H1 (cell line): ENCODE measurements around the gene SPI1. TPM values are rescaled to one million over a fixed set of nuclear protein-coding genes. Genes with fewer than 3 reads are reported as not detected.

Experiments used
- CTCF ChIA-PET: fragments of 300-600 bp; sonication (Branson Sonifier 250); formaldehyde crosslinking; loops from one replicate; lab custom pipeline; 2021; ENCODE audit not compliant: partially characterized antibody; lab: Charles Lee
- POLR2A ChIA-PET: fragments of 300-600 bp; sonication (Branson Sonifier 250); formaldehyde crosslinking; loops from one replicate; lab custom pipeline; 2021; ENCODE audit warnings: inconsistent platforms; ENCODE audit not compliant: partially characterized antibody; lab: Charles Lee
- DNase-seq, 2 experiments: peaks; one replicate each; pipeline versions ENCODE4 v3.0.0 to v3.0.0-alpha.2; 2010 to 2022; ENCODE audit warnings: low spot score in 2 of 2, low read depth in 1 of 2, mixed read lengths in 1 of 2
- FAIRE-seq: peaks from 2 replicates; lab custom pipeline; 2011; peaks lifted over from hg19 to GRCh38; lab: Jason Lieb, UNC
- H2AFZ ChIP-seq: 2 replicates; pipeline ENCODE4 v1.8.1; 2012; ENCODE audit warnings: low read length, inconsistent platforms
- H2AK5ac ChIP-seq: 2 replicates; pipeline ENCODE4 v1.6.1; 2013; ENCODE audit warnings: low read depth, low read length
- H2BK120ac ChIP-seq: replicated peaks from 2 replicates; pipeline ENCODE3; 2013; ENCODE audit warnings: low read depth, low read length, inconsistent platforms
- H2BK12ac ChIP-seq: 2 replicates; pipeline ENCODE4 v1.6.1; 2013; ENCODE audit warnings: low read depth, low read length
- H2BK15ac ChIP-seq: 2 replicates; pipeline ENCODE4 v1.6.1; 2013; ENCODE audit warnings: low read length
- H2BK20ac ChIP-seq: 2 replicates; pipeline ENCODE4 v1.6.1; 2013; ENCODE audit warnings: low read length
- H2BK5ac ChIP-seq: 2 replicates; pipeline ENCODE4 v1.6.1; 2013; ENCODE audit warnings: low read depth, low read length
- H3K14ac ChIP-seq: 2 replicates; pipeline ENCODE4 v1.6.1; 2013; ENCODE audit warnings: inconsistent platforms; ENCODE audit not compliant: insufficient read length
- H3K18ac ChIP-seq: 2 replicates; pipeline ENCODE4 v1.6.1; 2013; ENCODE audit warnings: low read length; ENCODE audit errors: extremely low read depth
- H3K23ac ChIP-seq: 2 replicates; pipeline ENCODE4 v1.6.1; 2013; ENCODE audit warnings: inconsistent platforms; ENCODE audit not compliant: insufficient read length
- H3K23me2 ChIP-seq: 2 replicates; pipeline ENCODE4 v1.6.1; 2013; ENCODE audit warnings: low read depth, low read length
- H3K27ac ChIP-seq: 2 replicates; pipeline ENCODE4 v1.6.1; 2011; ENCODE audit warnings: low read depth, low read length, inconsistent platforms
- H3K27me3 ChIP-seq, 4 experiments: replicated peaks in 1 of 4; 1 replicate in 1 of 4; 2 replicates in 3 of 4; pipeline versions ENCODE4 v1.6.1 to v1.8.1; 2011 to 2013; ENCODE audit warnings: low read length in 3 of 4, mild to moderate bottlenecking in 3 of 4, inconsistent platforms in 2 of 4, mixed read lengths in 2 of 4, moderate library complexity in 1 of 4; ENCODE audit not compliant: control insufficient read depth in 3 of 4, insufficient read depth in 3 of 4; ENCODE audit errors: extremely low read depth in 1 of 4
- H3K36me3 ChIP-seq, 4 experiments: 2 replicates each; pipeline versions ENCODE4 v1.6.1 to v1.8.1; 2011 to 2013; ENCODE audit warnings: mild to moderate bottlenecking in 4 of 4, low read length in 3 of 4, moderate library complexity in 2 of 4, control low read depth in 1 of 4, inconsistent platforms in 1 of 4; ENCODE audit not compliant: insufficient read depth in 4 of 4, control insufficient read depth in 2 of 4
- H3K4ac ChIP-seq: replicated peaks from 2 replicates; pipeline ENCODE3; 2013; ENCODE audit warnings: low read length, low read depth, mixed read lengths, inconsistent platforms; ENCODE audit not compliant: insufficient read length
- H3K4me1 ChIP-seq, 4 experiments: replicated peaks in 1 of 4; 1 replicate in 1 of 4; 2 replicates in 3 of 4; pipeline versions ENCODE4 v1.6.1 to v1.8.1; 2011 to 2013; ENCODE audit warnings: low read length in 3 of 4, inconsistent platforms in 2 of 4, mixed read lengths in 1 of 4; ENCODE audit not compliant: insufficient read depth in 4 of 4, control insufficient read depth in 3 of 4
- H3K4me2 ChIP-seq, 2 experiments: 2 replicates each; pipeline versions ENCODE4 v1.6.1 to v1.8.1; 2011 to 2013; ENCODE audit warnings: low read depth in 2 of 2, low read length in 2 of 2, control low read depth in 1 of 2, inconsistent platforms in 1 of 2, mild to moderate bottlenecking in 1 of 2; ENCODE audit not compliant: insufficient read depth in 1 of 2
- H3K4me3 ChIP-seq, 4 experiments: fragments of 200-600, 300-600 bp in 1 of 4; sonication (generic), shearing (Covaris generic), sonication (Bioruptor Twin) in 1 of 4; 2 replicates each; pipeline versions ENCODE4 v1.5.1 to v1.8.1; 2011 to 2016; ENCODE audit warnings: low read length in 4 of 4, low read depth in 3 of 4, control low read depth in 2 of 4, inconsistent platforms in 2 of 4, mild to moderate bottlenecking in 2 of 4, mixed read lengths in 1 of 4, moderate library complexity in 1 of 4; ENCODE audit not compliant: insufficient read depth in 2 of 4; ENCODE audit errors: extremely low read depth in 1 of 4
- H3K56ac ChIP-seq: replicated peaks from 2 replicates; pipeline ENCODE3; 2013; ENCODE audit warnings: low read depth, mild to moderate bottlenecking, mixed read lengths, low read length, inconsistent platforms; ENCODE audit not compliant: insufficient read length
- H3K79me1 ChIP-seq: 2 replicates; pipeline ENCODE4 v1.6.1; 2013; ENCODE audit warnings: low read depth, low read length, control low read depth
- H3K79me2 ChIP-seq, 2 experiments: 2 replicates each; pipeline versions ENCODE4 v1.6.1 to v1.8.1; 2012 to 2013; ENCODE audit warnings: low read length in 2 of 2, mild to moderate bottlenecking in 2 of 2, inconsistent platforms in 1 of 2; ENCODE audit not compliant: insufficient read depth in 2 of 2, control insufficient read depth in 1 of 2
- H3K9ac ChIP-seq, 4 experiments: replicated peaks in 1 of 4; 1 replicate in 1 of 4; 2 replicates in 3 of 4; pipeline versions ENCODE4 v1.6.1 to v1.8.1; 2011 to 2013; ENCODE audit warnings: low read depth in 3 of 4, low read length in 3 of 4, control low read depth in 2 of 4, mild to moderate bottlenecking in 2 of 4, moderate library complexity in 2 of 4, inconsistent platforms in 1 of 4; ENCODE audit errors: extremely low read depth in 1 of 4
- H3K9me3 ChIP-seq, 2 experiments: 2 replicates each; pipeline versions ENCODE4 v1.6.1 to v1.8.1; 2012 to 2013; ENCODE audit warnings: mild to moderate bottlenecking in 2 of 2, moderate library complexity in 2 of 2, control low read depth in 1 of 2, inconsistent platforms in 1 of 2, low read depth in 1 of 2, low read length in 1 of 2, mixed read lengths in 1 of 2; ENCODE audit not compliant: insufficient read depth in 2 of 2
- H4K20me1 ChIP-seq, 2 experiments: replicated peaks in 1 of 2; 2 replicates each; pipeline versions ENCODE3 to v1.8.1; 2011 to 2013; ENCODE audit warnings: inconsistent platforms in 2 of 2, low read length in 2 of 2, mild to moderate bottlenecking in 1 of 2; ENCODE audit not compliant: insufficient read depth in 2 of 2, control insufficient read depth in 1 of 2
- H4K5ac ChIP-seq: 2 replicates; pipeline ENCODE4 v1.6.1; 2013; ENCODE audit warnings: low read length, low read depth, mixed read lengths, inconsistent platforms; ENCODE audit not compliant: insufficient read length
- H4K8ac ChIP-seq: 2 replicates; pipeline ENCODE4 v1.8.0; 2013; ENCODE audit warnings: mild to moderate bottlenecking, moderate library complexity, low read length, inconsistent platforms; ENCODE audit not compliant: insufficient read depth; ENCODE audit errors: extremely low read depth
- H4K91ac ChIP-seq: replicated peaks from 2 replicates; pipeline ENCODE3; 2013; ENCODE audit warnings: low read length, mixed read lengths, inconsistent platforms; ENCODE audit not compliant: insufficient read length
- CBX5 ChIP-seq: fragments of 300-800, 300-1000 bp; sonication (generic); IDR thresholded peaks from 2 replicates; pipeline ENCODE4 v1.7.1; 2016; ENCODE audit warnings: antibody characterized with exemption, low read length, low read depth
- NANOG ChIP-seq: IDR thresholded peaks from 2 replicates; pipeline ENCODE4 v1.6.1; 2011; ENCODE audit warnings: low read length, low read depth, mild to moderate bottlenecking, inconsistent platforms; ENCODE audit not compliant: insufficient read depth, poor library complexity, severe bottlenecking
- NRF1 ChIP-seq: IDR thresholded peaks from 2 replicates; pipeline ENCODE4 v1.6.1; 2011; ENCODE audit warnings: mild to moderate bottlenecking, low read depth, low read length, improper control_type of control experiment
- RNF2 ChIP-seq: fragments of 200-900, 300-1000 bp; sonication (generic); IDR thresholded peaks from 2 replicates; pipeline ENCODE4 v1.7.1; 2016; ENCODE audit warnings: borderline replicate concordance, low read depth, mild to moderate bottlenecking, antibody characterized with exemption, low read length; ENCODE audit not compliant: poor library complexity, severe bottlenecking; ENCODE audit errors: missing control alignments
- SRF ChIP-seq: IDR thresholded peaks from 2 replicates; pipeline ENCODE4 v1.6.1; 2011; ENCODE audit warnings: mild to moderate bottlenecking, low read depth, low read length, moderate library complexity
- SUZ12 ChIP-seq: fragments of 200-600 bp; sonication (generic); IDR thresholded peaks from 2 replicates; pipeline ENCODE4 v1.6.1; 2012; ENCODE audit warnings: mild to moderate bottlenecking, inconsistent platforms, low read length, moderate library complexity, mixed read lengths
- TBP ChIP-seq: IDR thresholded peaks from 2 replicates; pipeline ENCODE4 v1.6.1; 2011; ENCODE audit warnings: low read depth, low read length, improper control_type of control experiment
- TEAD4 ChIP-seq: IDR thresholded peaks from 2 replicates; pipeline ENCODE4 v1.6.1; 2012; ENCODE audit warnings: low read depth, low read length, inconsistent platforms, mixed read lengths
- USF2 ChIP-seq: IDR thresholded peaks from 2 replicates; pipeline ENCODE4 v1.6.1; 2011; ENCODE audit warnings: low read length, improper control_type of control experiment
- WGBS, 2 experiments: shearing (Covaris generic) in 1 of 2; methylation state at CpG; one replicate each; pipeline versions ENCODE4 v1.1.6 to v1.1.7; 2013 to 2015; ENCODE audit warnings: low lambda C conversion rate in 2 of 2, mixed read lengths in 2 of 2, inconsistent platforms in 1 of 2, low coverage in 1 of 2, missing lambda C conversion rate in 1 of 2; ENCODE audit not compliant: insufficient replicate concordance in 2 of 2, insufficient coverage in 1 of 2, insufficient read length in 1 of 2; ENCODE audit errors: extremely low coverage in 1 of 2, missing lambda C conversion rate in 1 of 2; 5-methylcytosine and 5-hydroxymethylcytosine counted together
- polyA plus RNA-seq, 7 experiments: library from polyadenylated mRNA; depleted of rRNA in 3 of 7; stranded (reverse) in 5 of 7; unstranded in 2 of 7; fragments of >200 nt in 5 of 7; fragments of 200-250 nt in 2 of 7; gene quantifications; 1 replicate in 5 of 7; 2 replicates in 1 of 7; 4 replicates in 1 of 7; pipeline versions ENCODE4 v1.2.1 to v1.2.3, GENCODE V29; 2011 to 2013; ENCODE audit warnings: missing spikeins in 2 of 7, mixed read lengths in 2 of 7
- total RNA-seq: library from RNA; stranded (reverse); fragmentation: NEBNext Ultra II Directional; extraction: Animal tissue kit (Norgen Biotek cat#: 25700); gene quantifications from 2 replicates; pipeline ENCODE4 v1.2.1, GENCODE V29; 2021
- TF ChIP-seq, protein P1 (sequence below), 3 experiments: IDR thresholded peaks; 1 replicate in 2 of 3; 2 replicates in 1 of 3; pipeline versions ENCODE4 v1.5.1 to v1.6.1; 2011; ENCODE audit warnings: low read length in 3 of 3, mild to moderate bottlenecking in 3 of 3, inconsistent platforms in 2 of 3, low read depth in 1 of 3, moderate library complexity in 1 of 3; ENCODE audit not compliant: insufficient read depth in 1 of 3; ENCODE audit errors: control extremely low read depth in 1 of 3

Gene SPI1
- total and polyA plus RNA-seq, 2 of the 8 experiments (the other 6 are each of a cell fraction or from before 2014, with no cell fraction given) = 0.12 TPM; not detected in 1

- ChIA-PET POLR2A (no interaction called here), CTCF (interaction anchor here (0.6 kb wide), 2 partner anchors 47 to 72 kb away, joined by 3 read pairs; no protein-coding TSS in a partner anchor)
- Histone ChIP-seq H3K14ac (no peak overlapping the region), H3K79me2 (no peaks in the 10 kb centered on the region), H4K5ac (no peak overlapping the region), H3K9ac (no peak overlapping the region), H3K27ac (no peak overlapping the region), H2BK120ac (no peak overlapping the region), H2BK15ac (no peak overlapping the region), H4K8ac (no peak overlapping the region), H3K23me2 (no peaks in the 10 kb centered on the region; the same call in 1 of the 2 replicates), H4K91ac (no peak overlapping the region), H3K4me1 (no peaks in the 10 kb centered on the region), H3K36me3 (no peaks in the 10 kb centered on the region), H3K4me3 (no peak overlapping the region), H3K23ac (no peak overlapping the region), H2BK20ac (no peak overlapping the region), H2BK12ac (no peak overlapping the region), H2AK5ac (no peak overlapping the region), H3K18ac (no peak overlapping the region), H3K79me1 (no peaks in the 10 kb centered on the region), H3K9me3 (no peaks in the 10 kb centered on the region), H3K4ac (no peak overlapping the region), H3K4me2 (no peak overlapping the region), H3K27me3 (no peaks in the 10 kb centered on the region), H2BK5ac (no peak overlapping the region), H4K20me1 (no peaks in the 10 kb centered on the region), H2AFZ (no peak overlapping the region), H3K56ac (no peak overlapping the region)
- 93% methylated on average over 1 of the region's 1 CpG; no CpG with 5 or more reads in 1 of the 2 experiments for WGBS, 2 experiments
- DNase-seq (no peak), FAIRE-seq (no peak)
- TF ChIP-seq RNF2 (no peak), TBP (no peak), SUZ12 (no peak), USF2 (no peak), CBX5 (no peak), SRF (no peak), NANOG (no peak), TEAD4 (no peak), NRF1 (no peak)
- TF ChIP-seq, protein P1, sequence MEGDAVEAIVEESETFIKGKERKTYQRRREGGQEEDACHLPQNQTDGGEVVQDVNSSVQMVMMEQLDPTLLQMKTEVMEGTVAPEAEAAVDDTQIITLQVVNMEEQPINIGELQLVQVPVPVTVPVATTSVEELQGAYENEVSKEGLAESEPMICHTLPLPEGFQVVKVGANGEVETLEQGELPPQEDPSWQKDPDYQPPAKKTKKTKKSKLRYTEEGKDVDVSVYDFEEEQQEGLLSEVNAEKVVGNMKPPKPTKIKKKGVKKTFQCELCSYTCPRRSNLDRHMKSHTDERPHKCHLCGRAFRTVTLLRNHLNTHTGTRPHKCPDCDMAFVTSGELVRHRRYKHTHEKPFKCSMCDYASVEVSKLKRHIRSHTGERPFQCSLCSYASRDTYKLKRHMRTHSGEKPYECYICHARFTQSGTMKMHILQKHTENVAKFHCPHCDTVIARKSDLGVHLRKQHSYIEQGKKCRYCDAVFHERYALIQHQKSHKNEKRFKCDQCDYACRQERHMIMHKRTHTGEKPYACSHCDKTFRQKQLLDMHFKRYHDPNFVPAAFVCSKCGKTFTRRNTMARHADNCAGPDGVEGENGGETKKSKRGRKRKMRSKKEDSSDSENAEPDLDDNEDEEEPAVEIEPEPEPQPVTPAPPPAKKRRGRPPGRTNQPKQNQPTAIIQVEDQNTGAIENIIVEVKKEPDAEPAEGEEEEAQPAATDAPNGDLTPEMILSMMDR (IDR thresholded peaks at IDR 0.05; ENCODE audit: control extremely low read depth in 1 of 3, insufficient read depth in 1 of 3, low read depth in 1 of 3, low read length in 3 of 3) = no peak
Observed at GRCh38 chr11:47366020-47366490, 12.3 kb downstream of the SPI1 start.
